ENCODE measurements around the gene MB. TPM values are rescaled to one million over a fixed set of nuclear protein-coding genes. Genes with fewer than 3 reads are reported as not detected.

MB gene
- polyA plus RNA-seq, 1 donor from 2014 or later = 0.51 TPM

- H3K27ac ChIP-seq (ENCODE audit: low read length) = no peak overlapping the region
- H3F3A ChIP-seq (ENCODE audit: insufficient read depth, low read length, poor library complexity, severe bottlenecking) = no peaks in the 10 kb centered on the region
- no peak overlapping the region for H3K9ac ChIP-seq (ENCODE audit: low read length)
- H3K9me2 ChIP-seq (ENCODE audit: insufficient read depth, low read length) = no peaks in the 10 kb centered on the region
- H3K36me3 ChIP-seq (ENCODE audit: insufficient read depth, low read length) = no peaks in the 10 kb centered on the region
- no peaks in the 10 kb centered on the region for H3K27me3 ChIP-seq (ENCODE audit: insufficient read depth, low read depth, low read length)
- no peak overlapping the region for H2AFZ ChIP-seq (ENCODE audit: low read depth, low read length)
- H3K4me3 ChIP-seq (ENCODE audit: low read length) = no peak overlapping the region
- no peak overlapping the region for H3K4me2 ChIP-seq (ENCODE audit: low read length)
- TF ChIP-seq TAF1 (IDR thresholded peaks at IDR 0.05; ENCODE audit: low read depth) (no peak), EP300 (conservative IDR thresholded peaks at IDR 0.05; ENCODE audit: poor library complexity, severe bottlenecking) (no peak), MXI1 (conservative IDR thresholded peaks at IDR 0.05; ENCODE audit: poor library complexity, severe bottlenecking) (no peak), SMC3 (conservative IDR thresholded peaks at IDR 0.05; ENCODE audit: poor library complexity) (no peak), RAD21 (conservative IDR thresholded peaks at IDR 0.05) (no peak), EZH2 (IDR thresholded peaks at IDR 0.05; ENCODE audit: borderline replicate concordance, insufficient read depth, low read length, poor library complexity, severe bottlenecking) (no peak), POLR2AphosphoS5 (IDR thresholded peaks at IDR 0.05) (no peak), REST (IDR thresholded peaks at IDR 0.05; ENCODE audit: borderline replicate concordance) (no peak)
- TF ChIP-seq, protein P1, sequence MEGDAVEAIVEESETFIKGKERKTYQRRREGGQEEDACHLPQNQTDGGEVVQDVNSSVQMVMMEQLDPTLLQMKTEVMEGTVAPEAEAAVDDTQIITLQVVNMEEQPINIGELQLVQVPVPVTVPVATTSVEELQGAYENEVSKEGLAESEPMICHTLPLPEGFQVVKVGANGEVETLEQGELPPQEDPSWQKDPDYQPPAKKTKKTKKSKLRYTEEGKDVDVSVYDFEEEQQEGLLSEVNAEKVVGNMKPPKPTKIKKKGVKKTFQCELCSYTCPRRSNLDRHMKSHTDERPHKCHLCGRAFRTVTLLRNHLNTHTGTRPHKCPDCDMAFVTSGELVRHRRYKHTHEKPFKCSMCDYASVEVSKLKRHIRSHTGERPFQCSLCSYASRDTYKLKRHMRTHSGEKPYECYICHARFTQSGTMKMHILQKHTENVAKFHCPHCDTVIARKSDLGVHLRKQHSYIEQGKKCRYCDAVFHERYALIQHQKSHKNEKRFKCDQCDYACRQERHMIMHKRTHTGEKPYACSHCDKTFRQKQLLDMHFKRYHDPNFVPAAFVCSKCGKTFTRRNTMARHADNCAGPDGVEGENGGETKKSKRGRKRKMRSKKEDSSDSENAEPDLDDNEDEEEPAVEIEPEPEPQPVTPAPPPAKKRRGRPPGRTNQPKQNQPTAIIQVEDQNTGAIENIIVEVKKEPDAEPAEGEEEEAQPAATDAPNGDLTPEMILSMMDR (IDR thresholded peaks at IDR 0.05; ENCODE audit: poor library complexity, severe bottlenecking) = no peak
- H3K79me2 ChIP-seq (replicated peaks; ENCODE audit: insufficient read depth, low read length) = no peaks in the 10 kb centered on the region
- H3K9me3 ChIP-seq (ENCODE audit: low read length) = no peaks in the 10 kb centered on the region
- H4K20me1 ChIP-seq (ENCODE audit: insufficient read depth) = no peaks in the 10 kb centered on the region
These were observed 25.3 kb downstream of the MB start for GRCh38 chr22:35591714-35592417.

DNA sequence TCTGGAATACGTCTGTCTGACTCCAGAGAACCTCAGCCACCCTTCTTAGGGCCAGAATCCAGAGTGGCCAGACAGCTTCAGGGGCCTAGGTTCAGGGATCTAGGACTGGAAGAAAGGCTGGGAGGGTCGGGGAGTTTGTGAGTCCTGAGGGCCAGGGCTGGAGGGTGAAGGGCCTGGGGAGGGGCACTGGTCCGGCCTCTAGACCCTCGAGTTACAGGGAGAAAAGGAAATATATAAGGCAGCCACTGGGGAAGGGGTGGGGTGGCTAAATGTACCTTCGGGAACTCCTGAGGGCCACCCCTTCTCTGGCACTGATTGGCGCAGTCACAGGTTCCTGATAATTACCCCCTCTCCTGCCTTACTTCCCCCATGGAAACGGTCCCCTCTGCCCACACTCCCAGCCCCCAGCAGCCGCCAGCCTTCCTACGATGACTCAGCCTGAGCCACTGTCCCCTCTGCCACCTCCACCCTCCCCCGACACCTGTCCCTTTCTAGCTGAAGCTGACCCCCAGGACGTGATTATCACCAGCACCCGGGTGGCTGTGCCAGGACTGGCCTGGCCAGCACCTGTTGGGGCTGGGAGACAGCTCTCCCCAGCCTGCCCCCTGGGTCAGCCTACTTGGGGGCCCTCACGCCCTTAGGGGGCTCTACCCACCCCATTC lies 26.4 kb downstream of the MB start:
- no peaks in the 10 kb centered on the region for H3F3A ChIP-seq (ENCODE audit: insufficient read depth, low read length, poor library complexity, severe bottlenecking)
- H3K79me2 ChIP-seq (replicated peaks; ENCODE audit: insufficient read depth, low read length) = no peaks in the 10 kb centered on the region
- no peaks in the 10 kb centered on the region for H3K9me2 ChIP-seq (ENCODE audit: insufficient read depth, low read length)
- no peaks in the 10 kb centered on the region for H3K27me3 ChIP-seq (ENCODE audit: insufficient read depth, low read depth, low read length)
- no peaks in the 10 kb centered on the region for H3K36me3 ChIP-seq (ENCODE audit: insufficient read depth, low read length)
- H3K4me2 ChIP-seq (ENCODE audit: low read length) = no peak overlapping the region
- H3K9me3 ChIP-seq (ENCODE audit: low read length) = no peaks in the 10 kb centered on the region
- no peak overlapping the region for H3K4me3 ChIP-seq (ENCODE audit: low read length)
- H3K27ac ChIP-seq (ENCODE audit: low read length) = no peak overlapping the region
- no peak overlapping the region for H3K9ac ChIP-seq (ENCODE audit: low read length)
- H2AFZ ChIP-seq (ENCODE audit: low read depth, low read length) = no peak overlapping the region
- TF ChIP-seq MXI1 (conservative IDR thresholded peaks at IDR 0.05; ENCODE audit: poor library complexity, severe bottlenecking) = no peak
- no peak for TF ChIP-seq TAF1 (IDR thresholded peaks at IDR 0.05; ENCODE audit: low read depth)
- no peaks in the 10 kb centered on the region for H4K20me1 ChIP-seq (ENCODE audit: insufficient read depth)

Data from neural cell (in vitro differentiated cells).